IPS-NIHi7 (cell line): Measurements from ENCODE around the gene VASP.

Experiments used
- DNase-seq: peaks from one replicate; pipeline ENCODE4 v3.0.0; 2012; ENCODE audit warnings: mixed read lengths; ENCODE audit errors: extremely low spot score

VASP gene

GRCh38 chr19:45473682-45474605 is 33.3 kb upstream of the VASP start:
- no peak for DNase-seq

GRCh38 chr19:45474606-45475521 is 32.4 kb upstream of the VASP start:
- DNase-seq = no peak

- no peak for DNase-seq
Measured at GRCh38 chr19:45475537-45476291, 31.6 kb upstream of the VASP start.

- DNase-seq = no peak
Measured at GRCh38 chr19:45476304-45476703, 31.0 kb upstream of the VASP start.

- no peak for DNase-seq
Measured at GRCh38 chr19:45477186-45477585, 30.1 kb upstream of the VASP start.

- no peak for DNase-seq
Measured at GRCh38 chr19:45477713-45478453, 29.4 kb upstream of the VASP start.

GRCh38 chr19:45478454-45479238 is 28.6 kb upstream of the VASP start:
- DNase-seq = peak; percentile 75

- no peak for DNase-seq
Measured at GRCh38 chr19:45483033-45483432, 24.2 kb upstream of the VASP start.

- DNase-seq = no peak
Measured at GRCh38 chr19:45484273-45484945, 22.9 kb upstream of the VASP start.

GRCh38 chr19:45485305-45486077 is 21.8 kb upstream of the VASP start:
- DNase-seq = peak; percentile 87

- no peak for DNase-seq
Measured at GRCh38 chr19:45488708-45489107, 18.6 kb upstream of the VASP start.

GRCh38 chr19:45489216-45489855 is 17.9 kb upstream of the VASP start:
- DNase-seq = no peak

- DNase-seq = no peak
Measured at GRCh38 chr19:45492137-45492626, 15.1 kb upstream of the VASP start.

GRCh38 chr19:45492627-45493470 is 14.4 kb upstream of the VASP start:
- DNase-seq = peak; percentile 75

GRCh38 chr19:45494261-45494916 is 12.9 kb upstream of the VASP start:
- DNase-seq = no peak

GRCh38 chr19:45495178-45495577 is 12.1 kb upstream of the VASP start:
- DNase-seq = no peak
